ENCODE measurements around the gene FBXO31. TPM values are rescaled to one million over a fixed set of nuclear protein-coding genes. Genes with fewer than 3 reads are reported as not detected.

FBXO31 gene
- total RNA-seq, 1 donor from 2014 or later = 5.8 TPM

DNA sequence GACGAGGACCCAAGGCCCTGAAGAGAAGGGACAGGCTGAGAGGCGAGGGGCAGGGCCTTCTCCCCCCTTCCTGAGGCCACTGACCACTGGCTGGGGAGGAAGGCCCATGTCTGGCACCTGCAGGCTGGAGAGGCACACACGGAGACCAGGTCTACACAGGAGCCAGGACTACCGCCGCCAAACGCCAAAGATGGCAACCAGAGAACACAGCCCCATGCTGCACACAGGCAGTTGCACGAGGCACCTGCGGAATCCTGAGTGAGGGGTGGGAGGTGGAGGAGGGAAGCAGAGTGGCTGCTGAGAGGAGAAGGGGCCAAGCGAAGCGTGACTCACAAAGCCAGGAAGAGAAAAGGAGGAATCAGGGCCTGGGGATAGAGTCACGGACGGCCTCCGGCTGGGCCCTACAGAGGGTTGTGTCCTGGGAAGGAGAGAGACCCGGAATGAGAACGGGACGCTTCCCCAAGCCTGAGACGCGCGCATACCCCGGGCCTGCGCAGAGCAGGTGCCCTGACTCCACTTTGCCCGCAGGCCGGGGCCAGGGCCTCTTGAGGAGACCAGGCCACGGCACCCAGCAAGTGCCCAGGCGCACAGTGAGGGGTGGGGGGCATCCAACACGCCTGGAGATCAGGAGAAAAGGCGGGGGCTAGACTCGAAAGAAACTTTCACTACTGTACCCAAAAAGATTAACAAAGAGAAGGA, 37.7 kb downstream of the FBXO31 start:
- Histone ChIP-seq H3K4me3 (no peak overlapping the region), H3K79me2 (ENCODE audit: low read depth) (no peaks in the 10 kb centered on the region), H3K4me2 (peak overlapping the region; percentile 22), H3K27me3 (no peaks in the 10 kb centered on the region), H3K9me3 (ENCODE audit: low read depth) (no peaks in the 10 kb centered on the region), H3F3A (ENCODE audit: low read depth) (peaks cover 11% of the 10 kb centered on the region), H3K36me3 (no peaks in the 10 kb centered on the region), H2AFZ (replicated peaks) (no peak overlapping the region), H3K27ac (peak overlapping the region; percentile 74), H4K20me1 (ENCODE audit: low read depth) (peaks cover 4% of the 10 kb centered on the region), H3K4me1 (peaks cover 35% of the 10 kb centered on the region), H3K9ac (no peak overlapping the region)
- Mint-ChIP-seq H3K9me3 (no peaks in the 10 kb centered on the region), H3K4me1 (peaks cover 44% of the 10 kb centered on the region), H3K36me3 (peaks cover 8% of the 10 kb centered on the region), H3K27ac (peak overlapping the region; percentile 83), H3K4me3 (no peak overlapping the region), H3K27me3 (ENCODE audit: insufficient read depth, low read depth) (peaks cover 7% of the 10 kb centered on the region)
- DNase-seq (ENCODE audit: low spot score) = peak; percentile 44
- TF ChIP-seq, protein P1, sequence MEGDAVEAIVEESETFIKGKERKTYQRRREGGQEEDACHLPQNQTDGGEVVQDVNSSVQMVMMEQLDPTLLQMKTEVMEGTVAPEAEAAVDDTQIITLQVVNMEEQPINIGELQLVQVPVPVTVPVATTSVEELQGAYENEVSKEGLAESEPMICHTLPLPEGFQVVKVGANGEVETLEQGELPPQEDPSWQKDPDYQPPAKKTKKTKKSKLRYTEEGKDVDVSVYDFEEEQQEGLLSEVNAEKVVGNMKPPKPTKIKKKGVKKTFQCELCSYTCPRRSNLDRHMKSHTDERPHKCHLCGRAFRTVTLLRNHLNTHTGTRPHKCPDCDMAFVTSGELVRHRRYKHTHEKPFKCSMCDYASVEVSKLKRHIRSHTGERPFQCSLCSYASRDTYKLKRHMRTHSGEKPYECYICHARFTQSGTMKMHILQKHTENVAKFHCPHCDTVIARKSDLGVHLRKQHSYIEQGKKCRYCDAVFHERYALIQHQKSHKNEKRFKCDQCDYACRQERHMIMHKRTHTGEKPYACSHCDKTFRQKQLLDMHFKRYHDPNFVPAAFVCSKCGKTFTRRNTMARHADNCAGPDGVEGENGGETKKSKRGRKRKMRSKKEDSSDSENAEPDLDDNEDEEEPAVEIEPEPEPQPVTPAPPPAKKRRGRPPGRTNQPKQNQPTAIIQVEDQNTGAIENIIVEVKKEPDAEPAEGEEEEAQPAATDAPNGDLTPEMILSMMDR (IDR thresholded peaks at IDR 0.05) = no peak
- TF ChIP-seq EZH2 (IDR thresholded peaks at IDR 0.05) = no peak
- TF ChIP-seq EZH2phosphoT487 (IDR thresholded peaks at IDR 0.05) = no peak

DNA sequence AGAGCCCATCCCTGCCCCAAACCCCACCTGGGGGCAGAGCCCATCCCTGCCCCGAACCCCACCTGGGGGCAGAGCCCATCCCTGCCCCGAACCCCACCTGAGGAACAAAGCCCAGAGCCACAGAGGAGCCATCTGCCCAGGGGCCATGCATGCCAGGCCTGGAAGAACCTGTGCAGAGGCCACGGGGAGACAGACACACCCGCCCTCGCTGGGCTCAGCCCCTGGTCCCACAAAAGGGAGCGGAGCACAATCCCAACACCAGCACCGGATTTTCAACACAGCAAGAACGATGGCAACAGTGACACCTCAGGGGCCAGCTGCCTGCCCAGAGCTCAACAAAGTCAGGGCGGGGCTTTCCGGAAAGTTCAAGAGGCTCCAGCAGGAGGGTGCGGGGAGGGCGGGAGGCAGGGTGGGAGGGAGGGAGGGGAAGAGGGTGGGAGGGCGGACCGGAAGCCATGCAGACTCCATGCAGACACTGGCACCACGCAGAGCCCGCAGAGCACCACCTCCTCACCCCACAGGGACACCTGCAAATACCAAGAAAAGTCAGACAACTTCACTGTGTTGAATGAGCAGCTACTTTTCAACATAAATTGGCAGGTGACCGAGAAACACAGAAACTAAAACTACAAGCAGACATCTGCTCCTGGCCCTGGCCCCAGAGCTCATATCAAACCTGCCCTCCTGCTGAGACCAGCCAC, 38.5 kb downstream of the FBXO31 start:
- H3K27ac ChIP-seq = no peak overlapping the region
- DNase-seq (ENCODE audit: low spot score) = no peak
- peaks cover 7% of the 10 kb centered on the region for H3K27me3 Mint-ChIP-seq (ENCODE audit: insufficient read depth, low read depth)

DNA sequence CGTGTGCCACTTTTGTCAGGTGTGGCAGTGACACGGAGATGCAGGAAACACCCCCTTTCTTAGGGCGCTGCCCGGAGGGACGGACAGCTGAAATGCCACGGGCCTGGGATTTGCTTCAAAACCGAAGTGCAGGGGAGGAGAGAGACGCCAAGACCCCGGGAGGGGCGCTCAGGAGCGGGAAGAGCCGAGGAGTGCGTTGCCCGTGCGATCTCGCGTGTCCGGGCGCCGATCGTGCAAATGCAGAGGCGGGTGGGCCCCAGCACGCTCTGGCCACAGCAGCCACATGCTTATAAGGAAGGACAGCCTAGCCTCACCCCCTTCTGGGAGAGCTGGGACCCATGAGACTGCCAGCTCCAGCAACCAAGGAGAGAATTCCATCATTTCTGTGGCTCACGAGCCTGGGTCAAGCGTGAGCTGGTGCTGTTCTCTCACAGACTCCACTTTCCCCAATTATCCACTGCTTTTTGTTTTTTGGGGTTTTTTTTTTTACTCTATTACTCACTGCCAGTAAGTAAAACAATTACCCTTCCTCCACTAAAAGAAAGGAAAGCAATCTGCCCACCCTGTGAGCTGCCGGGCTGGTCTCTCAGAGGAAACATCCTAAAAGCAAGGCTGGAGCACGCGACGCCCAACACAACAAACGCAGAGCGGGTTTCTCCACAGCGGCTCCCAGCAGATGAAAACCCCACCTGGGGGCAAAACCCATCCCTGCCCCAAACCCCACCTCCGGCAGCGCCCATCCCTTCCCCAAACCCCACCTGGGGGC, 39.2 kb downstream of the FBXO31 start:
- Histone ChIP-seq H2AFZ (replicated peaks) (no peak overlapping the region), H4K20me1 (ENCODE audit: low read depth) (peaks cover 4% of the 10 kb centered on the region), H3K79me2 (ENCODE audit: low read depth) (no peaks in the 10 kb centered on the region), H3K4me1 (peaks cover 35% of the 10 kb centered on the region), H3K4me3 (no peak overlapping the region), H3K9ac (no peak overlapping the region), H3K4me2 (peak overlapping the region; percentile 6), H3K9me3 (ENCODE audit: low read depth) (no peaks in the 10 kb centered on the region), H3K36me3 (no peaks in the 10 kb centered on the region), H3F3A (ENCODE audit: low read depth) (peaks cover 11% of the 10 kb centered on the region), H3K27me3 (no peaks in the 10 kb centered on the region), H3K27ac (no peak overlapping the region)
- Mint-ChIP-seq H3K36me3 (peaks cover 8% of the 10 kb centered on the region), H3K9me3 (no peaks in the 10 kb centered on the region), H3K4me1 (peaks cover 33% of the 10 kb centered on the region), H3K27ac (peak overlapping the region; percentile 66), H3K4me3 (no peak overlapping the region), H3K27me3 (ENCODE audit: insufficient read depth, low read depth) (peaks cover 7% of the 10 kb centered on the region)
- DNase-seq (ENCODE audit: low spot score) = no peak
- TF ChIP-seq EZH2phosphoT487 (IDR thresholded peaks at IDR 0.05) (no peak), EZH2 (IDR thresholded peaks at IDR 0.05) (no peak)
- TF ChIP-seq, protein P1 (IDR thresholded peaks at IDR 0.05) = no peak

More for the DNA sequence above, 38.5 kb downstream of the FBXO31 start:
- Histone ChIP-seq H3K79me2 (ENCODE audit: low read depth) (no peaks in the 10 kb centered on the region), H3K9ac (no peak overlapping the region), H3K4me1 (peaks cover 35% of the 10 kb centered on the region), H2AFZ (replicated peaks) (no peak overlapping the region), H3K36me3 (no peaks in the 10 kb centered on the region), H3K4me2 (peak overlapping the region; percentile 6), H3F3A (ENCODE audit: low read depth) (peaks cover 11% of the 10 kb centered on the region), H3K9me3 (ENCODE audit: low read depth) (no peaks in the 10 kb centered on the region), H3K4me3 (no peak overlapping the region), H4K20me1 (ENCODE audit: low read depth) (peaks cover 4% of the 10 kb centered on the region), H3K27me3 (no peaks in the 10 kb centered on the region)
- TF ChIP-seq EZH2phosphoT487 (IDR thresholded peaks at IDR 0.05) (no peak), EZH2 (IDR thresholded peaks at IDR 0.05) (no peak)
- TF ChIP-seq, protein P1 (IDR thresholded peaks at IDR 0.05) = no peak
- Mint-ChIP-seq H3K27ac (peak overlapping the region; percentile 78), H3K9me3 (no peaks in the 10 kb centered on the region), H3K4me1 (peaks cover 37% of the 10 kb centered on the region), H3K36me3 (peaks cover 8% of the 10 kb centered on the region), H3K4me3 (no peak overlapping the region)

Measured in neural progenitor cell (in vitro differentiated cells).